HAP-1 (cell line): ENCODE results near the gene ABCC10.
"Not testable (repeated sequence)": the region's sequence is repeated elsewhere in the genome, so short reads cannot be mapped to it uniquely, and the experiment has no call there.

ENCODE experiments used
- DNase-seq, 2 experiments: peaks; one replicate each; pipeline ENCODE4 v3.0.0-alpha.2; 2016 to 2020; ENCODE audit warnings: low spot score in 2 of 2
- H3K27me3 ChIP-seq: fragments of 250-450 bp; sonication (Bioruptor Pico); 2 replicates; pipeline ENCODE4 v1.5.1; 2020; ENCODE audit warnings: low read depth, mild to moderate bottlenecking, moderate library complexity
- H3K36me3 ChIP-seq: fragments of 250-450 bp; sonication (Bioruptor Pico); replicated peaks from 2 replicates; pipeline ENCODE4 v1.5.1; 2020; ENCODE audit warnings: mild to moderate bottlenecking
- H3K4me1 ChIP-seq: fragments of 250-450 bp; sonication (Bioruptor Pico); 2 replicates; pipeline ENCODE4 v1.5.1; 2020; ENCODE audit warnings: mild to moderate bottlenecking
- H3K4me3 ChIP-seq: fragments of 250-450 bp; sonication (Bioruptor Pico); 2 replicates; pipeline ENCODE4 v1.5.1; 2020; ENCODE audit warnings: mild to moderate bottlenecking, moderate library complexity
- H3K9me3 ChIP-seq: fragments of 250-450 bp; sonication (Bioruptor Pico); 2 replicates; pipeline ENCODE4 v1.5.1; 2020; ENCODE audit warnings: mild to moderate bottlenecking, moderate library complexity
- in situ Hi-C: fragments of 300-500 bp; cut with MboI; formaldehyde crosslinking; loops from 3 replicates; pipeline ENCODE4 v1.14.3; 2020; ENCODE audit warnings: low sequenced_read_pairs, inconsistent platforms, mixed read lengths

ABCC10 gene

DNA sequence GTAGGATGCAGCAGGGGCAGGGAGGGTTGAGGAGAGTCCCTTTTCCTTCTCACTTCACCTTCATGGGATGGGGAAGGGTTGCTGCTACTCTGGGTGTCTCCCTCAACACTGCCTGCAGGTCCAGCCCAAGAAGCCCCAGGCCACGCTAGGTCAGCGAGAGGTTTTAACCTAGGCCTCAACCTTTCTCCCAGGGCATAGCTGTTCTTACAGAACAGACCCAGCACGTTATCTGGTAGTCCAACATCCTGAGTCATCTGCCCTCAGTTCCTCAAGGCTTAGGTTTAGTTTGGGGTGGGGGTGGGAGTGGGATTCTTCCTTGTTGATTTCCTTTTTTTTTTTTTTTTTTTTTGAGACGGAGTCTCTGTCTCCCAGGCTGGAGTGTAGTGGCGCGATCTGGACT, 67.0 kb downstream of the ABCC10 start:
- H3K4me1 ChIP-seq = no peaks in the 10 kb centered on the region
- H3K27me3 ChIP-seq = no peaks in the 10 kb centered on the region
- no peak for DNase-seq
- in situ Hi-C loops = no loop called here
- H3K36me3 ChIP-seq = peaks cover 15% of the 10 kb centered on the region
- H3K4me3 ChIP-seq = no peak overlapping the region
- H3K9me3 ChIP-seq = no peaks in the 10 kb centered on the region

DNA sequence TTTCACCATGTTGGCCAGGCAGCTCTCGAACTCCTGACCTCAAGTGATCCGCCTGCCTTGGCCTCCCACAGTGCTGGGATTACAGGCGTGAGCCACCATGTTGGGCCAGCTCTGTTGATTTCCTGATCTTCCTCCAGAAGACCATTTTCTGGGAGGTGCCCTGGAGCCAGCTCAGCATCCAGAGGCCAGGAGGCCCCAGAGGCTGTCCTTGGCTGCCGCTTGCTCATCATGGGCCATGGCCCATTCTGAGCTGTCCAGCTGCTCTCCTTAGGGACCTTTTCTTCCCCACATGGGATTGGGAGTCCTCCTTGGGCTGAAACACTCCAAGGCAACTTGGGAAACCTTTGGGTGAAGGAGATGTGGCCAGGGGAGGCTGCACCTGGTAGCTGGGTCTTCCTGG, 67.4 kb downstream of the ABCC10 start:
- no peaks in the 10 kb centered on the region for H3K4me1 ChIP-seq
- H3K4me3 ChIP-seq = no peak overlapping the region
- no peak for DNase-seq
- peaks cover 17% of the 10 kb centered on the region for H3K36me3 ChIP-seq
- in situ Hi-C loops = no loop called here
- no peaks in the 10 kb centered on the region for H3K9me3 ChIP-seq
- no peaks in the 10 kb centered on the region for H3K27me3 ChIP-seq

- in situ Hi-C loops = no loop called here
- Histone ChIP-seq H3K4me3 (no peak overlapping the region), H3K4me1 (no peaks in the 10 kb centered on the region), H3K27me3 (no peaks in the 10 kb centered on the region), H3K36me3 (peaks cover 23% of the 10 kb centered on the region), H3K9me3 (no peaks in the 10 kb centered on the region)
- DNase-seq = no peak
These were observed 68.1 kb downstream of the ABCC10 start for GRCh38 chr6:43495409-43495941.

- in situ Hi-C loops = no loop called here
- H3K27me3 ChIP-seq = no peaks in the 10 kb centered on the region
- no peak overlapping the region for H3K4me3 ChIP-seq
- H3K9me3 ChIP-seq = no peaks in the 10 kb centered on the region
- no peaks in the 10 kb centered on the region for H3K4me1 ChIP-seq
- H3K36me3 ChIP-seq = peaks cover 32% of the 10 kb centered on the region
- peak in 1 of 2 experiments; percentile 35 for DNase-seq
These were observed 69.2 kb downstream of the ABCC10 start for GRCh38 chr6:43496370-43497128.

DNA sequence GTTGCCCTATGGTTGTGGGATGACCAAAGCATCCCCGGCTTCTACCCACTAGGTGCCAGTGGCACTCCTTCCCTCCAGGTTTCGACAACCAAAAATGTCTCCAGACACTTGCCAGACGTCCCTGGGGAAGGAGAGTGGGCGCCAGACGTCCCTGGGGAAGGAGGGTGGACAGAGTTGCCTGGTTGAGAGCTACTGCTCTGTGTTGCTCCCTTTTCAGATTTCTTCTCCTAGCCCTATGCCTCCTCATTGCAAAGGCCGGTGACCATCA, 69.7 kb downstream of the ABCC10 start:
- H3K36me3 ChIP-seq = peaks cover 33% of the 10 kb centered on the region
- no peaks in the 10 kb centered on the region for H3K27me3 ChIP-seq
- no peak for DNase-seq
- no peaks in the 10 kb centered on the region for H3K4me1 ChIP-seq
- H3K9me3 ChIP-seq = no peaks in the 10 kb centered on the region
- in situ Hi-C loops = no loop called here
- H3K4me3 ChIP-seq = no peak overlapping the region

- no peaks in the 10 kb centered on the region for H3K9me3 ChIP-seq
- no peak for DNase-seq
- no peaks in the 10 kb centered on the region for H3K27me3 ChIP-seq
- H3K4me3 ChIP-seq = no peak overlapping the region
- no peaks in the 10 kb centered on the region for H3K4me1 ChIP-seq
- in situ Hi-C loops = no loop called here
- H3K36me3 ChIP-seq = peaks cover 38% of the 10 kb centered on the region
These were observed 70.3 kb downstream of the ABCC10 start for GRCh38 chr6:43497689-43498088.

- H3K4me3 ChIP-seq, H3K27me3 ChIP-seq, in situ Hi-C loops, H3K4me1 ChIP-seq, DNase-seq, H3K9me3 ChIP-seq: not testable (repeated sequence)
- H3K36me3 ChIP-seq = peaks cover 42% of the 10 kb centered on the region
These were observed 71.0 kb downstream of the ABCC10 start for GRCh38 chr6:43498291-43498690.

GRCh38 chr6:43499028-43499815, 71.9 kb downstream of the ABCC10 start:
- no peak for DNase-seq
- in situ Hi-C loops = no loop called here
- H3K36me3 ChIP-seq = peaks cover 47% of the 10 kb centered on the region
- H3K4me1 ChIP-seq = no peaks in the 10 kb centered on the region
- H3K27me3 ChIP-seq = no peaks in the 10 kb centered on the region
- H3K9me3 ChIP-seq = no peaks in the 10 kb centered on the region
- no peak overlapping the region for H3K4me3 ChIP-seq
